Urinary bladder (tissue), 4 donors: ENCODE results near the gene PTPRD. TPM values are rescaled to one million over a fixed set of nuclear protein-coding genes. Genes with fewer than 3 reads are reported as not detected.

Source experiments
- DNase-seq: peaks from one replicate; pipeline ENCODE4 v3.0.0-alpha.2; 2015; ENCODE audit errors: extremely low spot score
- H3K27ac ChIP-seq: one replicate; pipeline ENCODE4 v1.5.1; 2013; ENCODE audit warnings: low read depth, mild to moderate bottlenecking, moderate library complexity
- H3K36me3 ChIP-seq: one replicate; pipeline ENCODE4 v1.6.1; 2013; ENCODE audit warnings: mild to moderate bottlenecking, moderate library complexity; ENCODE audit not compliant: insufficient read depth
- H3K4me1 ChIP-seq: one replicate; pipeline ENCODE4 v1.6.1; 2013; ENCODE audit warnings: mild to moderate bottlenecking, moderate library complexity; ENCODE audit not compliant: insufficient read depth
- H3K4me3 ChIP-seq: one replicate; pipeline ENCODE4 v1.5.1; 2013; ENCODE audit warnings: low read depth, low read length
- WGBS: extraction: QIAGEN DNeasy Blood & Tissue Kit; methylation state at CpG from one replicate; pipeline ENCODE4 v1.1.7; 2013; 5-methylcytosine and 5-hydroxymethylcytosine counted together
- polyA plus RNA-seq: library from polyadenylated mRNA; stranded (reverse); fragments of 200-250 nt; gene quantifications from one replicate; pipeline ENCODE4 v1.2.3, GENCODE V29; 2013
- total RNA-seq: library from RNA; depleted of rRNA; stranded (reverse); fragments of >200 nt; gene quantifications from one replicate; pipeline ENCODE4 v1.2.3, GENCODE V29; 2014
- donor health status: healthy with polysubstance abuse.
- donor health status: healthy.

PTPRD gene
- total and polyA plus RNA-seq, 2 donors: 7.3 to 210 TPM

DNA sequence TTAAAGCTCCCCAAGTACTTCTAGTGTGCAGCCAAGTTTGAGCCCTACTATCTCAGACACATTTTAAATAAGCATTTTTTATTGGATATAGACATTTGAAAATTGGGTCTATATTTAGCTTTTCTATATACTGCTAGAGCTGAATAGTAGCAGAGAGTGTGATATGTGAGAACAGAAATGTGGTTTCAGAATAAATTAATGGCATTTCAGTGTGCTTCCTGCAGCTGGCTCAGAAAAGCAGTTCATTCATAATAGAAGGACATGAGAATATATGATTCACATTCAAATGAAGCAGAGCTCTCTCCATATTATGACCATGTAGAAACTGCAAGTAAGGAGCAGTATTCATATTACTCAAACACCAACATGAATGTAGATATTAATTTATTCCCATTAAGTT is 464.0 kb downstream of the PTPRD start:
- no peaks in the 10 kb centered on the region for H3K4me1 ChIP-seq
- no peaks in the 10 kb centered on the region for H3K36me3 ChIP-seq
- DNase-seq: no peak
- no peak overlapping the region for H3K27ac ChIP-seq
- no peak overlapping the region for H3K4me3 ChIP-seq

DNA sequence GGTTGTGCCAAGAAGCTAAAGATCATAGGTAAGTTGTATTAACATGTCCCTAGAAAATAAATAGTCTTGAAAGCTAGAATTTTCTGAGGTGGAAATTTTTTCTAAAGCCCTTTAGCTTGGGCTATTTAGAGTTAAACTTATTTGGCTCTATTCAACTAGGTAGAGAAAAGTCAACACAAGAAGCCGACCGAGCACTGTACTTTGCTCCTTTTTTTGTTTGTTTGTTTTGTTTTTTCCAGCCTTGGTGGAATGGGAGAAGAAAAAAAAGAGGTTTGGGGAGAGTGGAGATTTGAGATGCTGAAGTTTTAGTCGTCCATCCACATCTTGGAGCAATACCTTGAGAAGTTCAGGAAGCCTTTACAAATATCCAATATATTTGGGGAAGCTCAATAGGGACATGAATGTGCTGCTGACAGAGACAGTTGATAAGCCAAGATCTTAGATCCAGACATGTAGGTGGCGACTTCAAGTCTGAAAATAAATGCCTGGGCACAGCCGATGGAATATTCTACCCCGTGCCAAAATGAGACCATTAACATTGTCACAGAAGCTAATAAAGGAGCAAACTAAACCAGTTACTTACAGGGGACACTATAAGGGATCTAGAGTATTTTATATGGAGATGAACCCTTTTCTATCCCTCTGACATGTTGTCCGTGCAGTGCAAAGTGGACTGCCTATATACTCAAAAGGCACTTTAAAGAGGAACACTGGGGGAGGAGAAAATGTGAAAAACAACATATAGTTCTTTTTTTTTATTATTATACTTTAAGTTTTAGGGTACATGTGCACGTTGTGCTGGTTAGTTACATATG is 466.1 kb downstream of the PTPRD start:
- no peak overlapping the region for H3K27ac ChIP-seq
- no peak for DNase-seq
- no peaks in the 10 kb centered on the region for H3K36me3 ChIP-seq
- WGBS: 67% methylated on average over 8 of the region's 8 CpGs
- H3K4me3 ChIP-seq: no peak overlapping the region
- H3K4me1 ChIP-seq: no peaks in the 10 kb centered on the region

DNA sequence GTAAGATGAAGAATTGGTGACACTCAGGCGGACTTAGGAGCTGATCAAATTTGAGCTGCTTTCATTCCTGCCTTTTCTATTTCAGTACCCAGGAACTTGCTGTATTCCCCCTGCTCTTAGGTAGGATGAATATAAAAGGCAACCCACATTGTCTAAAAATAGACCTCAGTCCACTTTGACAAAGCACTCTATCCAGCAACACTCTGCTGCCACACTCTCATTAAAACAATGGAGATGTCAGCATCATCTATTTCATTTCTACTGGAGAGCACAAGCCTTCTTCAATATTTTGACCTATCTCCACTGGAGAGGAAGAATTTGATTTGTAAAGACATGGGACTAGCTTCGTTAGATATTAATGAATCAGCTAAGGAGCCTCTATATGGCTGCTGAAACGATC is 468.4 kb downstream of the PTPRD start:
- Histone ChIP-seq H3K36me3 (no peaks in the 10 kb centered on the region), H3K4me3 (no peak overlapping the region), H3K27ac (no peak overlapping the region), H3K4me1 (no peaks in the 10 kb centered on the region)
- 77% methylated on average over 3 of the region's 3 CpGs for WGBS
- no peak for DNase-seq

DNA sequence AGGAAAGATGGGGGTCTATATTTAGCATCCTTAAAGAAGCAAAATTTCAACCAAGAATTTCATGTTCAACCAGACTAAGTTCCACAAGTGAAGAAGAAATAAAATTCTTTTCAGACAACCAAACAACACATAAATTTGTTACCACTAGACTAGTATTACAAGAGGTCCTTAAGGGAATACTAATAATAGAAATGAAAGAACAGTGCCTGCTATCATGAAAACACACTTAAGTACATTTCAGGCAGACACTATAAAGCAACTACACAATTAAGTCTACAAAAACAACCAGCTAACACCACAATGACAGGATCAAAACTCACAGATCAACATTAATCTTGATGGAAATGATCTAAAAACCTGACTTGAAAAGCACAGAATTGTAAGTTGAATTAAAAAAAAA is 477.2 kb downstream of the PTPRD start:
- Histone ChIP-seq H3K27ac (no peak overlapping the region), H3K4me3 (no peak overlapping the region), H3K4me1 (no peaks in the 10 kb centered on the region), H3K36me3 (no peaks in the 10 kb centered on the region)
- no peak for DNase-seq

DNA sequence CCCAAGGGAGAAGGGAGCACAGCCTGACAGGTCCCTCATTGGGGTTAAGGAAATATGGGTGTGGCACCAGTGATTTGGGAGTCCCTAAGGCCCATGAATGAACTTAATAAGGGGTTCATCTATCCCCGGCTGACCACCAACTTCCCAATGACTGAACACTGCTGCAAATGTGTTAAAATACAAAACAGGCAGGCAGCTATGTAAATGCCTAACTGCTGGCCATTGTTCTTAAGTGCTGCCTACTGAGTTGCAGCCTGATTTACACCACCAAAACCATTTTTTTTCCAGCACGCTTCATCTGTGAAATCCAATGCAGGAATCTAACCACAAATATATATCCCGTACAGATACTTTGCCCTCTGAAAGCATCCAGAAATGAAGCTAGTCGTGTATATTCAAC is 478.5 kb downstream of the PTPRD start:
- H3K27ac ChIP-seq: no peak overlapping the region
- no peak for DNase-seq
- no peaks in the 10 kb centered on the region for H3K4me1 ChIP-seq
- 81% methylated on average over 4 of the region's 4 CpGs for WGBS
- no peak overlapping the region for H3K4me3 ChIP-seq
- no peaks in the 10 kb centered on the region for H3K36me3 ChIP-seq

DNA sequence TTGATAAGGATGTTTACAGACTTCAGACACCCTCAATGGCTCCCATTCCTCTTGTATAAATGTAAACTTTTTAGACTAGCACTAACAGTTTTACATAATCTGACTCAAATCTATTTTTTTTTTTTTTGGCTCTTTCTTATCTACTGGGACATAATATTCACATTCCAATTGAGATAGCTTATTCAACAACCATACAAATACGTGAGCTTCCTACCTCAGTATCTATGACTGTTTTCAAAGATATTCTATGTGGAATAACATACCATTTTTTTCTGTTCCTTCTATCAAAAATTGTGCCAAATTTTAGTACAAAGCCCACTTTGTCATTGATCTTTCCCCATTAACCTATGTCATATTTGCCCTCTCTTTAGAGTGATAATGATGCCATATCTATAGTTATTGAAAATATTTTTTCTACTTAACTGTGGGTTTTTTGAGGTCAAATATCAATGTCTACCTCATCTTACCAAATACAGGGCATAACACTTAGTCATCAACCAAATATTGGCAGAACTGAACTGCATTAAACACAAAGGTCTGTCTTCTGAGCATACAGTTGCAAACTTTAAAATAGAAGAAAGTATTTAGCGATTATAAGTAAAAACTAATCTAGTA is 482.6 kb downstream of the PTPRD start:
- Histone ChIP-seq H3K36me3 (no peaks in the 10 kb centered on the region), H3K4me3 (no peak overlapping the region), H3K27ac (no peak overlapping the region), H3K4me1 (no peaks in the 10 kb centered on the region)
- 50% methylated on average over 2 of the region's 2 CpGs for WGBS
- no peak for DNase-seq

DNA sequence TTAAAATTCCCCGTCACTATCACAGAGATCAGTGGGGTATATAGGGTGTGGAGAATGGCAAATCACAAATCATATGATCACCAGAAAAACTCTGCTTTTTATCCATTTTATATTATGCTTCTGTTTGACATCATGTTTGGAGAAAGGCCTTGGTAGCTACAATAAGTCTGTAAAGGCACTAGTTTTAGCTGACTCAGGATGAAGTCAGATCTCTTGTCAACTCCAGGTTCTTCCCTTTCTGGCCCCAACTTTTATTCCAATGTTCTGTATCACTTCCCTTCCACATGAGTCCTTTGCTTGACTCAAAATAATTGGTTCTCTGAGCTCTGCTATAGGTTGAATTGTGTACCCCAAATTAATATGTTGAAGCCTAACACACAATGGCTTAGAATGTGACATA is 484.9 kb downstream of the PTPRD start:
- Histone ChIP-seq H3K4me3 (no peak overlapping the region), H3K36me3 (no peaks in the 10 kb centered on the region), H3K27ac (no peak overlapping the region), H3K4me1 (no peaks in the 10 kb centered on the region)
- no peak for DNase-seq
- 87% methylated on average over 1 of the region's 1 CpG for WGBS

DNA sequence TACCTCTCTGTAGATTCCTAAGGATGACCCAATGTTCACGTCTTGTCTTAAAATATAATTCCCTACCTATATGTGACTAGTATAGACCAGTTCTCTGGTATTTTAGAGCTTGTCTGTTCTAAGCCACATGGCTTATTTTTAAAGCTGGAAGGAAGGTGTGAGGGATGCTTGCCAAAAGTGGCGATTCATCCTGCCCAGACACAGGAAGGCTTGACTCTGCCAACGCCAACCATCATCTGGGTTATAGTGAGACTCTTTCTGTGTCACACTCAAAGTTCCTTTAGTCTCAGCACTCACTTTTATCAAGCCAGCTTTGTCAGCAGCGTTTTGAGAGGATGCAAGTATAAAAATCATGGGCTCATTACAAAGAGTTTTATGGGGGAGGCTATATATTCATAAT is 500.0 kb downstream of the PTPRD start:
- no peaks in the 10 kb centered on the region for H3K4me1 ChIP-seq
- WGBS: 28% methylated on average over 4 of the region's 4 CpGs
- no peak overlapping the region for H3K4me3 ChIP-seq
- no peak for DNase-seq
- H3K36me3 ChIP-seq: no peaks in the 10 kb centered on the region
- H3K27ac ChIP-seq: no peak overlapping the region

DNA sequence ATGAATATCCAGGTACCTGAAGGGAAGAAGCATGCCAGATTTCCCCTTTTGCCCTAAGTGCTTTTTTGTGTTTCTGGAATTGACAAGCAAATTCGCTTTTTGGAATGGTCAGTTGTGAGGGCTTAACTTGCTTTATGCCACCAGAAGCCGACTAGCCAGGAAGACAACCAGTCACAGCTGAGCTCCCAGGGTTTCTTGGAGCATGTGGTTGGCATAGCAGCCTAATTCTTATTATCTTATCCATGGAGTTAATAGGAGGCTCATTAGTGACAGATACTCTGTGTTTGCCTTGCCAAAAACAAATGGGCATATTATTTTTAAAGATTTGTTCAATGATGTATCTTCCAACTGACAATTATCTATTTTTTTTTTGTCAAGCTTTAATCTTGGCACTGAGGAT is 500.7 kb downstream of the PTPRD start:
- no peak for DNase-seq
- 57% methylated on average over 2 of the region's 2 CpGs for WGBS
- Histone ChIP-seq H3K27ac (no peak overlapping the region), H3K36me3 (no peaks in the 10 kb centered on the region), H3K4me3 (no peak overlapping the region), H3K4me1 (no peaks in the 10 kb centered on the region)

DNA sequence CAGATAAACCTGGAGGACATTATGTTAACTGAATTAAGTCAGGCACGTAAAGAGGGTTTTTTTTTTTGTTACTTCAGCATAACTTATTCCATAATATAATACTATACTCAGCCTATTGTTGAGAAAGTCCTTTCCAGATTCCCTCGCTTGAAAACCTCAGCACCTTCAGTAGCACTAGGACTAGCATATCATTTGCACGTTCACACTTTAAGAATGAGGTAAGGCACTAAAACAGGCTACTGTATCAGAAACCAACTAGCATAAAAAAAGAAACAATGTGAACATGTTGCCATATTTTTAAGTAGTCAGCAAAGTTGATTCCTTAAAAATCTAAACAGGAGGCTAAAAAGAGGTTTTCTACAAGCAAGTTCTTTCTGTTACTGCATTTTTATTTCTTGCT is 504.0 kb downstream of the PTPRD start:
- H3K27ac ChIP-seq: no peak overlapping the region

DNA sequence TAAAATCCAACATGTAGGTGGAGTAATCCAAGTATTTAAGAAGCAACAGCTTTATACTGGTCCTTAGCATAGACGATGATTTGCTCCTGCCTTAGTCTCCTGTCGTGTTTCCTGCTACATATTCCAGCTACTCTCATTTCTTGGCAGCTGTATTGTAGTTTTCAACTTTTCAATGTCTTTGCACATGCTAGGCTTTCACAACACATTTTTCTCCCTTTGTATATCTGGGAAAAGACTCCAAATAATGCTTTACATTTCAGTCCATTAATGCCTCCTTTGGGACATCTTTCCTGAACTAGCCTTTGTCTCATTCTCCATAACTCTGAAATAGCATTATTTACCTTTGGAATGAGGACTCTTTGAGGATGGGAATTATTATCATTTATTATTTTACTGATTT is 508.0 kb downstream of the PTPRD start:
- no peak for DNase-seq
- H3K27ac ChIP-seq: no peak overlapping the region
- no peak overlapping the region for H3K4me3 ChIP-seq
- no peaks in the 10 kb centered on the region for H3K4me1 ChIP-seq
- no peaks in the 10 kb centered on the region for H3K36me3 ChIP-seq
- 53% methylated on average over 2 of the region's 2 CpGs for WGBS

More for the DNA sequence above, 504.0 kb downstream of the PTPRD start:
- no peak overlapping the region for H3K4me3 ChIP-seq
- 74% methylated on average over 3 of the region's 3 CpGs for WGBS
- H3K36me3 ChIP-seq: no peaks in the 10 kb centered on the region
- no peak for DNase-seq
- H3K4me1 ChIP-seq: no peaks in the 10 kb centered on the region

DNA sequence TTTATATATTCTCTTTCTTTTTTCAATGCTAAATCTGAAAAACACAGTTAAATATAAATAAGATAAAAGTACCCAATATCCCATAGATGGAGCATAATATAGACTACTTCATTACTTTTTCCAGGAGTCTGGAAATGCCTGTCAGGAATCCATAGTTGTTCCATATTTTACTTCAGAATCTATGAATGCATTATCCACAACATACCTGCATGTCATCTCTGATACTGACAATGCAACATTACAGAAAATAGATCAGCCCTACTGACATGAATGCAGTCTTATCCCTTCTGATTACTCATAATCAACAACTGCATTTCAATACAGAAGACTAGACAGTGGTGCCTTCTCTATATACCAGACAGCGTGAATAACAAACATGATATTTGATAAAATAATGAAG is 517.6 kb downstream of the PTPRD start:
- no peaks in the 10 kb centered on the region for H3K36me3 ChIP-seq
- no peak overlapping the region for H3K4me3 ChIP-seq
- 94% methylated on average over 1 of the region's 1 CpG for WGBS
- no peak overlapping the region for H3K27ac ChIP-seq
- H3K4me1 ChIP-seq: no peaks in the 10 kb centered on the region
- DNase-seq: no peak

DNA sequence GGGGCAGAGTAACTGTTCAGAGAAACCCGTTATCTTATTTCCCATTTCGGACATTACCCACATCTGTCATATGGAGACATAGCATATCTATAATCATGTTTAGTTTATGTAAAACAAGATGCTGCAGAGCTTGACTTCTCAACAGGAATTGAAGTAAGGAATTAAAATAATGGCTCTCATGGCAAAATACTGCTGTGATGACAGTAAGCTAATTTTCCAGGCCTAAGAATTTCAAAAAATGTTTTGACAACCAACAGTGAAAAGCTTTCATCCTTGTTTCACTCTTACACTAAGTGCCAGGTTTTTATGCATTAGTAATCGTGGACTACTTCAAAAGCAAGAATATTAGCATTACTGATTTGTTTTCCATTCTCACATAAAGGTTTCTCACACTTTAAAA is 518.2 kb downstream of the PTPRD start:
- Histone ChIP-seq H3K27ac (no peak overlapping the region), H3K4me3 (no peak overlapping the region), H3K4me1 (no peaks in the 10 kb centered on the region), H3K36me3 (no peaks in the 10 kb centered on the region)
- DNase-seq: no peak
- 55% methylated on average over 3 of the region's 3 CpGs for WGBS

DNA sequence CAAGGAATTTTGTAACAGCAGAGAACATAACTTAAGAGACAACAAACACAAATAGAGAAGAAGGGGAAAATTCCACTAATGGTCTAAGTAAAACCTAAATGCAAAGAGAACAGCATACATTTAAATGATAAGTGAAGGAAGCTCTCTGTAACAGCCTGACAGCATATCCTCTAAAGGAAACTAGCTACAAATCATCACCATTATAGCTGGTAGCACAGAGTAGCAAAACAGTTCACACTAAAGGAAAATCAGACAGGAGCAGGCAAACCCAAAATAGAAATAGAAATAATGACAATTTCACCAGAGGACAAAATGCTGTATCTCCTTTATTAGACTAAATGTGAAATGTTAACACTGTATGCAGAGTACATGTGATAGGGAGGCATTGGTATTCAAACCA is 532.8 kb downstream of the PTPRD start:
- H3K4me3 ChIP-seq: no peak overlapping the region
- no peaks in the 10 kb centered on the region for H3K36me3 ChIP-seq
- no peak overlapping the region for H3K27ac ChIP-seq
- DNase-seq: no peak
- no peaks in the 10 kb centered on the region for H3K4me1 ChIP-seq
